Measurements from ENCODE around the gene TPSB2.
"Not testable (repeated sequence)": the region's sequence is repeated elsewhere in the genome, so short reads cannot be mapped to it uniquely, and the experiment has no call there.

The TPSB2 gene

DNA sequence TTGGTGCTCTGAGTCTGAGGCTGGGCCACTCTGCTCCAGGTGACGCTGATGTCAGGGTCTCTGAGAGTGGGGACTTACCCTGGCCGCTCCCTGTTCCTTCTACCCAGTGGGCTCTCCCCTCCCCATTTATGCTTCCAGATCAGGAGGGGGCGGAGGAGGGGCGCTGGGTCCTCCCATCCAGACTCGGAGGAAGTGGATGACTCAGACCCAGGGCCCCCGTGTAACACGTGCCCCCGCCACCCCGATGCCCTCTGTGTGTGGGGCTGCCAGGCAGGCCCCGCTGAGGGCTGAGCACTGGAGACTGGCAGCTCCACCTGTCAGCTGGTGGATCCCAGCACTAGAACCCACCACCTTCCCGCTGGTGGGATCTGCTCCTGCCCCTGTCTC lies at the start of gene TPSB2:
TPSB2 (minus strand) TSS at position 101 of the 387 bp plus-strand sequence. CDS start 233 bp downstream, outside the sequence.
- H3K27me3 Mint-ChIP-seq; H3K4me3 Mint-ChIP-seq; H3K36me3 Mint-ChIP-seq; H3K4me1 Mint-ChIP-seq (ENCODE audit: low read depth); H3K27ac Mint-ChIP-seq; H3K9me3 Mint-ChIP-seq (ENCODE audit: low read depth): not testable (repeated sequence)

DNA sequence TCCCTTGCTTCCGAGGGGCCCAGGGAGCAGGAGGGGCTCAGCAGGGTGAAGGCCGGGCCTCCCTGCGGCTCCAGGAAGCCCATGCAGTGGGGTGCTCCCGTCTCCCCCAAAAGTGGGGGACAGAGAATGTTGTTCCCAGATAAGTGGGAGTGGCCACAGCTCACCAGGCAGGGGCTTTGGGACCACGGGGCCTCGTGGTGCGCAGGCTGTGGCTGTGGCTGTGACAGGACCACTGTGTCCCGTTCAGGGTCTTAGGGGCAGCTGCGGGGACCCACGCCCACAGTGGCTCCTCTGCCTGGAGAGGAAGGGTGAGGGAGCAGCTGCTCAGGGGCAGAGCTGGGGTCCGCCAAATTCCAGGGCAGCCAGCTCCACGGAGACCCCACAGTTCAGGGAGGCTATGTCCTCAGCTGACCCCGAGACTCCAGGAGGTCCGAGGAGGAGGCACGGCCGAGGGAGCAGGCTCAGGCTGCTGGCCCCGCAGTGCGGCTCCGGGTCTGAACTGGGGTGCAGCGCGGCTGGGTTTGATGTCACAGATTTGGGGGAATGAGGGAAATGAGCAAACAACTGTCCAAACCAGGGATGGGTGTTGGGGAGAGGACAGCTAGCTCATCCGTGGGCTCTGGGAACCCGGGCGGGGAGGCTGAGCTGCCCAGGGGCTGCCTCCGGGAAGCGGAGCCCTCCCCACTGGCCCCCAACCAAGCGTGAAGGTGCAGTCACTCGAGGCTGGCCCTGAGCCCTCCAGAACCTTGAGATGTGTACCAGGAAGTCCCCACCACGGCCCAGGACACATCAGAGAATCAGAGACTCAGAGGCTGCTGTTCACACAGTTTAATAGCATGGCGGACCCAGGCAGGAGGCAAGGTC lies 49.3 kb upstream of the TPSB2 start:
- no peaks in the 10 kb centered on the region for H3K9me3 Mint-ChIP-seq (ENCODE audit: low read depth)
- H3K27me3 Mint-ChIP-seq, result no peaks in the 10 kb centered on the region
- no peak overlapping the region for H3K4me3 Mint-ChIP-seq
- H3K36me3 Mint-ChIP-seq, result no peaks in the 10 kb centered on the region
- H3K27ac Mint-ChIP-seq, result no peak overlapping the region
- no peaks in the 10 kb centered on the region for H3K4me1 Mint-ChIP-seq (ENCODE audit: low read depth)

DNA sequence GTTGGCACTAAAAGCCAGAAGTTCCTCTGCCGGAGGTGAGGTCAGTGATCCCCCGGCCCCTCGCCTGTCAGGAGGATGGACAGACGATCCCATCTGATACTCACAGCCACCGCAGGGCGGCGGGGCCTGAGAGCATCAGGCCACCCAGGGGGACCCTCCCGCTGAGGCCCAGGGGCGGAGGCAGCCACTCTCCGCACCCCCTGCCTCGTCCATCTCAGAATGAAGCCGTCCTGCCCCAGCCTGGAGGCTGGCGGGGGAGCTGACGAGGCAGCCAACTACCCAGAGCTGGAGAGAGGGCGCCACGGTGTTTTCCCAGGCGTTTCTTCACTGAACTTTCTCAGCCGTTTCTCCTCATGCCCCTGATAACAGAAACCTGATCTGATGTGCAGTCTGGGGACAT lies 48.5 kb upstream of the TPSB2 start:
- Mint-ChIP-seq H3K9me3 (ENCODE audit: low read depth) (no peaks in the 10 kb centered on the region), H3K4me1 (ENCODE audit: low read depth) (no peaks in the 10 kb centered on the region), H3K27ac (no peak overlapping the region), H3K36me3 (no peaks in the 10 kb centered on the region), H3K4me3 (no peak overlapping the region), H3K27me3 (no peaks in the 10 kb centered on the region)

DNA sequence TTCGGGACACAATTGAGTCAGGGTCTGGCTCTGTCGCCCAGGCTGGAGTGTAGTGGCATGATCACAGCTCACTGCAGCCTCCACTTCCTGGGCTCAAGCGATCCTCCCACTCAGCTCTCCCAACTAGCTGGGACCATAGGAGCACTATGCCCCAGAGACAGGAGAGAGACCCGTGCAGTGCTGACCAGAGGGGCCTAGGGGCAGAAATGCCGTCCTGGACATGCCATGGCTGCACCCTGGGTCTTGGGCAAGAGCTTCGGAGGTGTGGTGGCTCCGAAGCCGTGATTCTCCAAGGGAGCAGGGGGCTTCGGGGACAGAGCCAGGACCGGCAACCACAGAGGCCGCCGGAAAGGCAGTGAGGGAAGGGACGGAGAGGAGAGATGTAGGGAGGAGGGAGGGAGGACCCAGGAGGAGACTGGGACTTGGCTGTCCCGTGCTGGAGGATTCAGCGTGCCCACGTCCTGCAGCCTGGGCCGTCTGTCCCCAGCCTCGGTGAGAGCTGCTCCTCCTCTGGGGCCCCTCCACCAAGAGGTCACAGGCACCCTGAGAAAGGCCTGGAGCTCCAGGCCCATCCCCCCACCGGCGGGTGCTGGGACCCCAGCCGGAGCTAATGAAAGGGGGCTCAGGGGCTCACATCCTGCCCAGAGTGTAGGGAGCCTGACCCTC lies 47.8 kb upstream of the TPSB2 start:
- H3K9me3 Mint-ChIP-seq (ENCODE audit: low read depth), result no peaks in the 10 kb centered on the region
- H3K4me1 Mint-ChIP-seq (ENCODE audit: low read depth), result peaks cover 2% of the 10 kb centered on the region
- H3K27ac Mint-ChIP-seq, result no peak overlapping the region

DNA sequence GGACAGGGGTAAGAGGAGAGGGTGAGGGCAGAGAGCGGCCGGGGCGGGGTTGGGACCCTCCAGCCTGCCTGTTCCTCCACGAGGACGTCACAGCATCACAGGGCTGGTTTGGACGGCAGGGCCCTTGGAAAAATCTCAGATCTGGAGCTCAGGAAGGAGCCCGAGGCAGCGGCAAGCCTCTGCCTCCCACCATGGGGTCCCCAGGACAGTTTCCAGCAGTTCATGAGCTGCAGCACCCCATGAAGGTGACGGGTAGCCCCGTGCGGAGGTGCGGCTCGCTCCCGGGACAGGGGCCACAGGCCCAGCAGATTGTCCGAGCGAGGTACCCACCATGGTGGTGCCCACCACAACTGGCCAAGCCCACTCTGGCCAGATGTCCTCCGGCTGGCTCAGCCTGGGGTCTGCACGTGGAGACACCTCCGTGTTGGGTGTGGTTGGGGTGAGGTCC lies 47.2 kb upstream of the TPSB2 start:
- H3K27me3 Mint-ChIP-seq, result peaks cover 3% of the 10 kb centered on the region
- no peaks in the 10 kb centered on the region for H3K9me3 Mint-ChIP-seq (ENCODE audit: low read depth)
- H3K4me1 Mint-ChIP-seq (ENCODE audit: low read depth), result peaks cover 3% of the 10 kb centered on the region
- no peaks in the 10 kb centered on the region for H3K36me3 Mint-ChIP-seq
- H3K4me3 Mint-ChIP-seq, result no peak overlapping the region
- H3K27ac Mint-ChIP-seq, result no peak overlapping the region

More for the DNA sequence above, 47.8 kb upstream of the TPSB2 start:
- H3K4me3 Mint-ChIP-seq, result no peak overlapping the region
- H3K27me3 Mint-ChIP-seq, result peaks cover 3% of the 10 kb centered on the region
- H3K36me3 Mint-ChIP-seq, result no peaks in the 10 kb centered on the region

DNA sequence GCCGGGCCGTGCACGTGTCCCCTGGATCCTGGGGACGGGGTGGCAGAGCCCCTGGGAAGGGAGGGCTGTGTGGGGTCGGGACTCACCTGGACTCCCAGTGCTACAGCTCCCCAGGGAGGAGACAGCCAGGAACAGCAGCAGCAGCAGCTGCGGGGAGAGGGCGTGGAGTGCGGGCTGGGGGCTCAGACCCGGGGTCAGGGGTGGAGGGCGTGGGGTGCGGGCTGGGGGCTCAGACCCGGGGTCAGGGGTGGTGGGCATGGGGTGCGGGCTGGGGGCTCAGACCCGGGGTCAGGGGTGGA lies 46.5 kb upstream of the TPSB2 start:
- H3K36me3 Mint-ChIP-seq, result no peaks in the 10 kb centered on the region
- no peaks in the 10 kb centered on the region for H3K9me3 Mint-ChIP-seq (ENCODE audit: low read depth)
- peaks cover 3% of the 10 kb centered on the region for H3K4me1 Mint-ChIP-seq (ENCODE audit: low read depth)
- no peak overlapping the region for H3K27ac Mint-ChIP-seq
- H3K4me3 Mint-ChIP-seq, result no peak overlapping the region
- peaks cover 3% of the 10 kb centered on the region for H3K27me3 Mint-ChIP-seq

DNA sequence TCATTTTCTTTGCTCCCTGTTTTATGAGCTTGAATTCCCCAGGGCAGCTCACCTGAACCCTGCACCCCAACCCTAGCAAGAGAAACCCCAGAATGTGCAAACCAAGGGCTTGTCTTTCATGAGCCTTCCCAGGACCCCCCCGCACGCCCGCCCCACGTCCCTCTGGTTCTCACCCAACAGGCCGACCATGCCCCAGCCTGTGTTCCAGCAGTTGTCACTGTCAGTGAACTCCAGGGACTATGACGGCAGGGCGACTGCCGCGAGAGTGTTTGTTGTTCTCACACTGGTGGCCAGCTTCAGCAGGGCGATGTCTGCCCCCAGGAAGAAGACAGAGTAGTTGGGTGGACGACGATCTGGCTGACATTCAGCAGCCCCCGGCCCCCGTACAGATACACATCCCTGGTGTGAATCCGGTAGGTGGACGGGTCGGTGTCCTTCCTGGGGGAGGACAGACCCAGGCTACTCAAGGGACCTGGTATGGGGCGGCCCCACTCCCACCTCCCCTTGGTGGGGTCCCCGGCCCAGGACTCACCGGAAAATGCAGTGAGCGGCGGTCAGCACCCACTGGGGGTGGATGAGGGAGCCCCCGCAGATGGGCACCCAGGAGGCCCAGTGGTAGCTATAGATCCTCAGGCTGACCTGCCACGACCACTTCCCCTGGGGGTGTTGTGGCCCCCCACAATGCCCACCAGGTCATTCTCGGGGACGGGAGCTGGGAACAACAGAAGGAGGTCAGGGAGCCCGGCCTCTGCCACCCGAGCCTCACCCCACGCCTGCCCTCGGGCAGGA lies 46.0 kb upstream of the TPSB2 start:
- H3K27me3 Mint-ChIP-seq, result peaks cover 3% of the 10 kb centered on the region
- no peaks in the 10 kb centered on the region for H3K9me3 Mint-ChIP-seq (ENCODE audit: low read depth)
- H3K27ac Mint-ChIP-seq, result no peak overlapping the region
- no peak overlapping the region for H3K4me3 Mint-ChIP-seq
- H3K36me3 Mint-ChIP-seq, result no peaks in the 10 kb centered on the region
- peaks cover 6% of the 10 kb centered on the region for H3K4me1 Mint-ChIP-seq (ENCODE audit: low read depth)

DNA sequence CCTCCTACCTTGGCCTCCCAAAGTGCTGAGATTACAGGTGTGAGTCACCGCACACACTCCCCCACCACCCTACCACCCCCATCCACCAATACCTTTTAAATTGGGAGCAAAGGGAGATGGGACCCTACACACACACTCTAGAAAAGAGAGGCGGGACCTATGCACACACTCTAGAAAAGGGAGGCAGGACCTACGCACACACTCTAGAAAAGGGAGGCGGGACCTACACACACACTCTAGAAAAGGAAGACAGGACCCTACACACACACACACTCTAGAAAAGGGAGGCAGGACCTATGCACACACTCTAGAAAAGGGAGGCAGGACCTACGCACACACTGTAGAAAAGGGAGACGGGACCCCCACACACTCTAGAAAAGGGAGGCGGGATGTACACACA lies 44.8 kb upstream of the TPSB2 start:
- Mint-ChIP-seq H3K27me3 (peaks cover 3% of the 10 kb centered on the region), H3K9me3 (ENCODE audit: low read depth) (no peaks in the 10 kb centered on the region), H3K4me3 (no peak overlapping the region), H3K27ac (no peak overlapping the region), H3K36me3 (no peaks in the 10 kb centered on the region), H3K4me1 (ENCODE audit: low read depth) (peaks cover 6% of the 10 kb centered on the region)

DNA sequence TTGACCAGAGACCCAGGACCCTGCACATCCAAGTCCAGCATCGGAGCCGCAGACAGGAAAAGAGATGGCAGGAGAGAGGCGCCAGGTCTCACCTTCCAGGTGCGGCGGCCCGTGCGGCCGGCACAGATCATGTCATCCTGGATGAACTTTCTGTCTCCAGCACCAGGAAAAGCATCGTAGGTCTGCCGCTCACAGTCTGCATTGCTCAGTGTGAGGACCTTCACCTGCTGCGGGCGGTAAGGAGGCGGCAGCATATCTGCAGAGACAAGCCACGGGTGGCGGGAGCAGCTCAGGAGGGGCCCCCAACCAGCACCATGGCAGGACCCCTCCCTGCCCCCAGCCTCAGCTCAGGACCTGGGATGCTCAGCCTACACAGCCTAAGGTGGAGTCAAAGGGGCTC lies 43.8 kb upstream of the TPSB2 start:
- Mint-ChIP-seq H3K36me3 (no peaks in the 10 kb centered on the region), H3K4me1 (ENCODE audit: low read depth) (peaks cover 6% of the 10 kb centered on the region), H3K9me3 (ENCODE audit: low read depth) (no peaks in the 10 kb centered on the region), H3K27ac (no peak overlapping the region), H3K27me3 (peaks cover 3% of the 10 kb centered on the region), H3K4me3 (no peak overlapping the region)

DNA sequence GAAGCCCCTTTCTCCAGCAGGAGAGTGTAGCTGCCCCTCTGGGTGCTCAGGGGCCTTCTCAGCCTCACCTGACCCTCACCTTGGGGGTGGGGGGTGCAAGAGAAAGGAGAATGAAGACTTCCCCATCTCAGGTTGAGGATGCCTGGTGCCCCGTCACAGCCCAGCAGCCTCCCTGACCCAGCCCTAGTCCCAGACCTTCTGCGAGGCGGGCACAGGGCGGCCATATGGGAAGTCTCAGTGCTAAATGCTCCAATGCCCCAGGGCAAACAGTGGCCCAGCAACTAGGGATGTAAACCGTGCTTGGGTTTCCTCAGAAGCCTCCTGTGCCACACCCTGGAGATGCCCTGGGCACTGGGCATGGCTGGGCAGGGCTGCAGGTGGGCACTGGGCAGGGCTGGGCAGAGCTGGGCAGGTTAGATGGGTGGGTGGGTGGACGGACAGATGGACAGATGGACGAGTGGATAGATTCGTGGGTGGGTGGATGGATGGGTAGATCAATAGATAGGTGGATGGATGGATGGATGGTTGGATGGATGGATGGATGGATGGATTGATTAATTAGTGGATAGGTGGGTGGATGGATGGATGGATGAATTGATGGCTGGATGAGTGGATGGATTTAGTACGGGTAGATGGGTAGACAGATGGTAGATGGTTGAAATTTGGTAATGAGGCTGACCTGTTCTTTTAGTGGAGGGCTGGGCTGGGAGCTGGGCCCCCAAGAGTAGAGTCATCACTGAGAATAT lies 42.6 kb upstream of the TPSB2 start:
- Mint-ChIP-seq H3K27ac (no peak overlapping the region), H3K4me3 (no peak overlapping the region), H3K27me3 (peaks cover 3% of the 10 kb centered on the region), H3K9me3 (ENCODE audit: low read depth) (no peaks in the 10 kb centered on the region), H3K4me1 (ENCODE audit: low read depth) (peaks cover 6% of the 10 kb centered on the region), H3K36me3 (no peaks in the 10 kb centered on the region)

DNA sequence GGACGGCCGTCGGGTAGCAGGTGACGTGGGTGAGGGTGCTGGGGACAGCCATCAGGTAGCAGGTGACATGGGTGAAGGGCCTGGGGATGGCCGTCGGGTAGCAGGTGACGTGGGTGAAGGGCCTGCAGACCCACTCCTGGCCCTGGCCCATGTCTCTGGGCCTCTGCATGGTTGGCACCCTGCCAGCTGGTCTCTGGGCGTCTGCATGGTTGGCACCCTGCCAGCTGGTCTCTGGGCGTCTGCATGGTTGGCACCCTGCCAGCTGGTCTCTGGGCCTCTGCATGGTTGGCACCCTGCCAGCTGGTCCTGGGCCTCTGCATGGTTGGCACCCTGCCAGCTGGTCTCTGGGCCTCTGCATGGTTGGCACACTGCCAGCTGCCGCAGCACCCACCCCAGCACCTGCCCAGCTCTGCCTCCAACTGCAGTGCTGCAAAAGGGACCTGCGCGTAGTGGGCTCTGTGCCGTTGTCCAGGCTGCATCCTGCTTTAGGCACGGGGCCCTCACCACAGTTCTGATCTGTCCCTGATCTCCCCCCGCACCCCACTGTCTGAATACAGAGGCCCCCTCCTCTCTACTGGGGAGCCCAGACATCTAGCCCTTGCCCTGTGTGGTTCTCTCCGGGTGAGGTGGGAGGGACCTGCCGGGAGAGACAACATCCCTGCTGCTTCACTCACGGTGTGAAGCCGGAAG lies 41.9 kb upstream of the TPSB2 start:
- H3K27me3 Mint-ChIP-seq, result not testable (repeated sequence)

DNA sequence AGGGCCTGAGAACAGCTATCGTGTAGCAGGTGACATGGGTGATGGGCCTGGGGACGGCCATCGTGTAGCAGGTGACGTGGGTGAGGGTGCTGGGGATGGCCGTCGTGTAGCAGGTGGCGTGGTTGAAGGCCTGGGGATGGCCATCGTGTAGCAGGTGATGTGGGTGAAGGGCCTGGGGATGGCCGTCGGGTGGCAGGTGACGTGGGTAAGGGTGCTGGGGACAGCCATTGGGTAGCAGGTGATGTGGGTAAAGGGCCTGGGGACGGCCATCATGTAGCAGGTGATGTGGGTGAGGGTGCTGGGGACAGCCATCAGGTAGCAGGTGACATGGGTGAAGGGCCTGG lies 41.4 kb upstream of the TPSB2 start:
- Mint-ChIP-seq H3K9me3 (ENCODE audit: low read depth) (no peaks in the 10 kb centered on the region), H3K27me3 (peaks cover 3% of the 10 kb centered on the region), H3K27ac (no peak overlapping the region), H3K36me3 (no peaks in the 10 kb centered on the region), H3K4me1 (ENCODE audit: low read depth) (peaks cover 6% of the 10 kb centered on the region), H3K4me3 (no peak overlapping the region)

More for the DNA sequence above, 41.9 kb upstream of the TPSB2 start:
- H3K27ac Mint-ChIP-seq; H3K9me3 Mint-ChIP-seq (ENCODE audit: low read depth); H3K4me3 Mint-ChIP-seq; H3K36me3 Mint-ChIP-seq; H3K4me1 Mint-ChIP-seq (ENCODE audit: low read depth): not testable (repeated sequence)

DNA sequence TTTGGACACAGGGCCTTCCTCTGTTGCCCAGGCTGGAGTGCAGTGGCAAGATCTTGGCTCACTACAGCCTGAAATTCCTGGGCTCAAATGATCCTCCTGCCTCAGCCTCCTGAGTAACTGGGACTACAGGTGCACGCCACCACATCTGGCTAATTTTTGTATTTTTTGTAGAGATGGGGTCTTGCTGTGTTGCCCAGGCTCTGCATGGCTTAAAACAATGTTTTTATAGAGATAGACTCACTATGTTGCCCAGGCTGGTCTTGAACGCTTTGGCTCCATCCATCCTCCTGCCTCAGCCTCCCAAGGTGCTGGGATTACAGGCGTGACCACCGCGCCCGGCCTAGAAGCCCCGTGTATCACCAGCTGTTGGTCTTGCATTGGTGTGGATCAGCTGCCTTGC lies 39.4 kb upstream of the TPSB2 start:
- not testable (repeated sequence) for H3K9me3 Mint-ChIP-seq (ENCODE audit: low read depth); H3K27me3 Mint-ChIP-seq; H3K27ac Mint-ChIP-seq

DNA sequence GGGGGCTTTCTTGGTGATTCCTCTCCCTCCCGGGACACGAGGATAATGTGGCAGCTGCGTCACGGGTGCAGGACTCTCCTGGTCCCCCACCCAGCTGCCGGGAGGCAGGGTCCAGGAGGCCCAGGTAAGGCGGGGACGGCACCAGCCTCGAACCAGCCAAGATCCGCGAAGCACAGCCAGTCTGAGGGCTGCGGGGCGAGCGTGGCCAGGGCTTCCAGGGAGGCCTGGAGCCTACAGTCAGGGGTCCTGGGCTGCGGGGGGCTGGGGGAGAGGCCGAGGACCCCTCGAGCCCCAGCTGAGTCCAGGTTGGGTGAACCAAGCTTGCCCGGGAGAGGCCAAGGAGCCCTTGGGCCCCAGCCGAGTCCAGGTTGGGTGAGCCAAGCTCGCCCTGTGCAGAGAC lies 35.8 kb upstream of the TPSB2 start:
- H3K4me3 Mint-ChIP-seq, result no peak overlapping the region
- H3K4me1 Mint-ChIP-seq (ENCODE audit: low read depth), result no peaks in the 10 kb centered on the region
- no peaks in the 10 kb centered on the region for H3K36me3 Mint-ChIP-seq
- peaks cover 2% of the 10 kb centered on the region for H3K27me3 Mint-ChIP-seq
- no peak overlapping the region for H3K27ac Mint-ChIP-seq
- no peaks in the 10 kb centered on the region for H3K9me3 Mint-ChIP-seq (ENCODE audit: low read depth)

More for the DNA sequence above, 39.4 kb upstream of the TPSB2 start:
- not testable (repeated sequence) for H3K4me3 Mint-ChIP-seq; H3K4me1 Mint-ChIP-seq (ENCODE audit: low read depth); H3K36me3 Mint-ChIP-seq
